ENCODE results near the gene PDPR.
"Not testable (repeated sequence)": the region's sequence is repeated elsewhere in the genome, so short reads cannot be mapped to it uniquely, and the experiment has no call there.

The PDPR gene

GRCh38 chr16:70128844-70129243 lies 14.7 kb downstream of the PDPR start:
- DNase-seq: not testable (repeated sequence)

DNA sequence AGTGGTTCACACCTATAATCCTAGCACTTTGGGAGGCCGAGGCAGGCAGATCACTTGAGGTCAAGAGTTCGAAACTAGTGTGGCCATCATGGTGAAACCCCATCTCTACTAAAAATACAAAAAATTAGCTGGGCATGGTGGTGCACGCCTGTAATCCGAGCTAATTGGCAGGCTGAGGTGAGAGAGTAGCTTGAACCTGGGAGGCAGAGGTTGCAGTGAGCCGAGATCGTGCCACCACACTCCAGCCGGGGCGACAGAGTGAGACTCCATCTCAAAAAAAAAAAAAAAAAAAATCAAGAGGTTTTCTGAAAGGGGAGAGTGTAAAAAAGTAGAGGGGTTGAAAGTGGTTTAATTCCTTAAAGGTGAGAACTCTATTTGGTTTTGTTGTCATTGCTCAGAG lies 21.7 kb downstream of the PDPR start:
- DNase-seq: not testable (repeated sequence)

DNA sequence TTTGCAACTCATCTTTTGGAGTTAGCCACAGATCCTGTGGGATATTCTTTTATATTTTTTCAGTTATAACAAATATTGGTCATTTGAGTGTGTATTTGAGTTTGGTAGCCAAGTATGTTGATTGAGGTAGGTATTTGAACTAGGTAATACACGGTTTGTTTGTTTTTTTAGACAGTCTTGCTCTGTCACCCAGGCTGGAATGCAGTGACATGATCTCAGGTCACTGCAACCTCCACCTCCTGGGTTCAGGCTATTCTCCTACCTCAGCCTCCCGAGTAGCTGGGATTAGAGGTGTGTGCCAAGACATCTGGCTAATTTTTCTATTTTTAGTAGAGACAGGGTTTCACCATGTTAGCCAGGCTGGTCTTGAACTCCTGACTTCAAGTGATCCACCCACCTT lies 22.5 kb downstream of the PDPR start:
- not testable (repeated sequence) for DNase-seq

GRCh38 chr16:70142739-70143138 lies 28.6 kb downstream of the PDPR start:
- not testable (repeated sequence) for DNase-seq

DNA sequence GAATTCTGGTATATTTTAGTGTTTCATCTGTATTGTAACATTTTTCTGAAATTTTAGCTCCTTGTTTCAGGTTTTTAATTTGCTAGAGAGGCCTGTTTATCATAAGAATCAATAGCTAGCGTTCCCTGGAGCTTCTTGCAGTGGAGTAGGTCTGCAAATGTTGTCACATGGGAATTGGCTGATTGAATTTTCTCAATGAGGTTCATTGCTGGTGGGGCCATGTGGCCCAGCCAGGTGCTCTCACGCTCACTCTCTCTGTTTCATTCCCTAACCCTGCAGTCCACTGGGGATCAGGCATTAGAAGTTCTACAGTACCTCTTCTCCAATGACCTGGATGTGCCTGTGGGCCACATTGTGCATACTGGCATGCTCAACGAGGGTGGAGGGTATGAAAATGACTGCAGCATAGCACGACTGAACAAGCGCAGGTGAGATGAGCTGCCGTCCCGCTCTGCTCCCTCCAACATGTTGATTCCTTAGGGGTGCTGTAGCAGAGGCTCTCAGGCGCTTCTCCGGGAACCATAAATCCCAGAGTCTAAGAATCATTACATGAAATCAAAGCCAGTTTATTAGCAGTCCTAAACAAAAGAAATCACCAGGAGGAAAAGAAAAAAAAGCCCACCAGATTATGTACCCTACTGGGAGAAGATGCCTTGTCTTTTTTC lies 29.2 kb downstream of the PDPR start:
- DNase-seq: not testable (repeated sequence)

DNA sequence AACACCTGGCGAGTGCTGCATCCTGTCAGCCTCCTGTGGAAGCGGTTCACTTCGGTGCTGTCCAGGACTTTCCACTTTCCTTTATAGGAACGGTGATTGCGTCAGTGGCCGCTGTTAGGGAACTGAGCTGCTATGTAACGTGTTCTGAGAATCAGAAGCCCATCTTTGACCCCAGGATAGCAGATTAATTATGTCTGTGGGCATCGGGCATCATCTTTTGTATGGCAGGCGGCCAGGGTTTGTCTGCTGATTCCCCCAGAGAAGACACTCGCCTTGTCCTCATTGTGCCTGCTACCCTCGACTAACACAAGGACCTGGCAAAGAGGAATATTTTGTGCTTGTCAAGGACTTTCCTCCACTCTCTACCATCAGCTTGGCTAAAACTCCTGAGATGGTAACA lies 33.7 kb downstream of the PDPR start:
- DNase-seq: not testable (repeated sequence)

- not testable (repeated sequence) for DNase-seq
These were observed 34.3 kb downstream of the PDPR start for GRCh38 chr16:70148453-70148852.

DNA sequence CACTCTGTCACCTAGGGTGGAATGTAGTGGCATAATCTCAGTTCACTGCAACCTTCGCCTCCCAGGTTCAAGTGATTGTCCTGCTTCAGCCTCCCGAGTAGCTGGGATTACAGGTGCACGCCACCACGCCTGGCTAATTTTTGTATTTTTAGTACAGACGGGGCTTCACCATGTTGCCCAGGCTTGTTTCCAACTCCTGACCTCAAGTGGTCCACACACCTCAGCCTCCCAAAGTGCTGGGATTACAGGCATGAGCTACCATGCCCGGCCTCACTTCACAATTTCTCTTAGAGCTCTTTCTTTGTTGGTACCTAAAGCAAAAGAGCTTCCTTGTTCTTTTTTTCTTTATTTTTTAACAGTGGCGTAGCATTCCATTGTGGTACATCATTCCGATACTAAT lies 35.2 kb downstream of the PDPR start:
- not testable (repeated sequence) for DNase-seq

GRCh38 chr16:70151391-70151790 lies 37.3 kb downstream of the PDPR start:
- no peak for DNase-seq

GRCh38 chr16:70151941-70152509 lies 37.9 kb downstream of the PDPR start:
- no peak for DNase-seq

DNA sequence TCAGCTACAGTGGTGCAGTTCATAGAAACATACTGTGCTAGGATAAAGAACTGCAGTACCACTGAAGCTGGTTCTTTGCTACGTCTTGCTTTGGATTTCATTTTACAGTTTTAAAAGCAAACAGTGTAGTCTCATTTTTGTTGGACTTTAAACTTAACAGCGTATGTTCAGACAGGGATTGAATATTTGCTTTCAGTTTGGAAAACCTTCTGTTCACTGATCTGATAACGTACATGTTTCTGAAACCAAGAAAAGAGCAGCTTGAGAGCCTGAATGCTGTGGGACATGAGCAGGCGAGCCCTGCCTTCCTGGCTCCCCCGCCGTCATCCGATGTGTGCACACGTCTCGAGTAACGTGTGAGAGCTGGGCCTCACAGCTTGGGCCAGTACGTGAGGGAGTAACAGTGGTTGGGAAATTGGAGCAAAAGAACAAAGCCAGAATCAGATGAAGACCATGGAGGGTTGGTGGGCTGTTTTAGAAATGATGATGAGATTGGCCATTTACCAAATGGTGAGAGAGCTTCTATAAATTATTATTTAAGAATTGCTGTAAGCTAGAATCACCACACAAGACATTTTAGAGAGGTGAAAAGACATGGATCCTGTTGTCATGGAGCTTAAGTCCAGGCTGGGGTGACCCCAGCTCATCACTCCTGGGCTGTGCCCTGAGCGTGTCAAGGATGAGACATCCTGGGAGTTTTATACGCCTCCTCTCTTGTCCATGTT lies 38.6 kb downstream of the PDPR start:
- no peak for DNase-seq

- DNase-seq: not testable (repeated sequence)
These were observed 40.6 kb downstream of the PDPR start for GRCh38 chr16:70154736-70155135.

DNA sequence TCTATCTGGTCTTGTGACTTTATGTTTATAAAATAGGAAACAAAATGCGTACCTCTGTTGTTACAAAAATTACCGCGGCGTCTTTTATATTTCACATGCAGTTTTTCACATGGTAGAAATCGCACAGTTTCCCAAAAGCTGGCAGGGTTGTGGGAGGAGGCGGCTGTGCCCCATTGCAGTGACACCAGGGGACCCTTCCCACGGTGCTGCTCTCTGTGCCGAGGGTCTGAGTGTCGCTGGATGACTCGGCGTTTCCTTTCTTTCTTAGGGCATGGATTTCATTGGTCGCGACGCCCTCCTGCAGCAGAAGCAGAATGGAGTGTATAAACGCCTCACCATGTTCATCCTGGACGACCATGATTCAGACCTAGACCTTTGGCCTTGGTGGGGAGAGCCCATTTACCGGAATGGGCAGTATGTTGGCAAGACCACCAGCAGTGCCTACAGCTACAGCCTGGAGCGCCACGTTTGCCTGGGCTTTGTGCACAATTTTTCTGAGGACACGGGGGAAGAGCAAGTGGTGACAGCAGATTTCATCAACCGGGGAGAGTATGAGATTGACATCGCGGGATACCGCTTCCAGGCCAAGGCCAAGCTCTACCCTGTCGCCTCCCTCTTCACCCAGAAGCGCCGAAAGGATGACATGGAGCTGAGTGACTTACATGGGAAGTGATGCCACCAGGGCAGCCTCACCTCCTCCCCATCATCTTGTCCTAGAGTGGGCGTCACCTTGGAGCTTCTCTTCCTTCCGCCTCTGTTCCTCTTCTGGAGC lies 42.3 kb downstream of the PDPR start:
- no peak for DNase-seq

DNA sequence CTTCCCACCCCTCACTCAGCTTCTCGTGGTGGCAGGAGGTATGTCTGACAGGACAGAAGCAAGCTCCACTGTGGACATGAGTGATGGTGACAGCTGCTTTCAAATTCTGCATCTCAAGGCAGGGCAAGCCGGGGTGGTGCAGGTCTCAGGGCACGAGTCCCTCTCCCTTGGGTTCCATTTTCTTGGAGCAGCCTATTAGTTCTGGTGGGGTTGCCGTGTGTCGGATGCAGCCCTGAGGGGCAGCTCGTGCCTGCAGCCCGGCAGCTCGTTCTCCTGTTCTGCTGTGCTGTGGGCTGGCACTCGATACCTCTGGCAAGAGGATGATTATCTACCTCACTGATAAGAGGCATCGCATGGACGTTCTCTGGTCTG lies 43.0 kb downstream of the PDPR start:
- no peak for DNase-seq

DNA sequence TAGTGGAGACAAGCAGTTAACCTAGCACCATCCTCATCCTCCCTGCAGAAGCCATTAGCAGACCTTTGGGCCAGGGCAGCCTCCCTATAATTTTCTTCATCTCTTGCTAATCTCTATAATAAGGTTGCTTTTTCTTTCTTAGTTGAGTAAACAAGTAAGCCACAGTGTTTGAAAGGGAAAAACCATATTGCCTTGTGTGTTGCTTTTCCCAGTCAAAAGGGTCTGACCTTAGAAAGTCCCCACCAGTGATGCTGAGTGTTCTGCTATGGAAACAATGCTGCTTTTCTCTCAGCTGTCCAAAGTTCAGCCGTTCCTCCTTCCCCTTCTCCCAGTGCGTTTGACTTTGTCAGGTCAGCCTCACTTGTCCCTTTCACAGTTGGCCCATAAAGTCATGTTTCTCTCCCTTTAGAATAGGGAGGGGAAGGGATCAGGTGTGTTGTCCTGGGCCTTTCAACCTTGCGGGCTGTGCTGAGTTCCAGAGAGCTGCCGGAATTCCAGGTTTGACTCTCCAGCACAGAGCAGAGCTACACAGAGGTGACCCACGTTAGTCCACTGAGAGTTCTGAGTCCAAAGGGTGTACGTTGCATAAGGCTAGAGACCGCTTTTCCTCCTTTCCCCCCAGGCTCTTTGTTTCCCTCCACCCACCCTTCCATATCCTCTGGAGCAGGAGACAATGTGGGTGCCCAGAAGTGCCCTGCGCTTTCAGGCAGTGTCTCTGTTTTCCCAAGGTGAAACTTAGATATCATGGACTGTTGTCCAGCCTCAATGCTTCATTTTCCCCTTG lies 43.5 kb downstream of the PDPR start:
- DNase-seq: no peak

DNA sequence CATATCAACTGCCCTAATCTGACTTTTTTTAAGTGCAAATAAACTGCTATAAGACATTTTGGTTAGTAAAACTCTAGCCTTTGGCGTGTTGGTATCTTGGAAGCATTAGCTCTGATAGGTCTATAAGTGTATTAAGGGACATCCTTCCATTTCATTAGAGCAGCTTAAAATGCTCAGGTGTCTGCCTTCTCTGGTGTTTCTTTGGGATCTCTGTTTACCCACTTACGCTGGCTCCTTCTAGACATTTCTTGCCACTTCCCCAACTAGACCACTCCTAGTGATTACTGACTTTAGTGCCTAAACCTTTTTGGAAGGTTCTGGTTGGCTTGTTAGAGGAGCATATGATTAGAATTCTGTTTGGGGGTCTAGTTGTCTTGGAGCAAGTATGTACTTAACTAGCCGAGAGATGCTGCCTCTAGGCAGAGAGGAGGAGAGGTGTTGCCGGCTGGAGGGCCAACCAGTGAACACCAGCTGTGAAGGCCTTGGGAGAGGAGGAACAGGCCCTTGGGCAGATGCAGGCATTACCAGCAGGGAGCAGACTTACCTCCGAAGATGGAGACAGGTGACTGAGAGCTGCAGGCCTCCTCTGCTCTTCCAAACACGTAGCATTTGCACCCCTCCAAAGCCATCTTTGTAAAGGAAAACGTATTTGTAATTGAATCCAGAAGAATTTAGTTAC lies 44.3 kb downstream of the PDPR start:
- DNase-seq: no peak

GRCh38 chr16:70159355-70160348 lies 45.5 kb downstream of the PDPR start:
- DNase-seq: no peak

GRCh38 chr16:70160388-70160787 lies 46.3 kb downstream of the PDPR start:
- no peak for DNase-seq

- DNase-seq: no peak
These were observed 46.7 kb downstream of the PDPR start for GRCh38 chr16:70160821-70161220.

- no peak for DNase-seq
These were observed 47.2 kb downstream of the PDPR start for GRCh38 chr16:70161350-70161749.

DNA sequence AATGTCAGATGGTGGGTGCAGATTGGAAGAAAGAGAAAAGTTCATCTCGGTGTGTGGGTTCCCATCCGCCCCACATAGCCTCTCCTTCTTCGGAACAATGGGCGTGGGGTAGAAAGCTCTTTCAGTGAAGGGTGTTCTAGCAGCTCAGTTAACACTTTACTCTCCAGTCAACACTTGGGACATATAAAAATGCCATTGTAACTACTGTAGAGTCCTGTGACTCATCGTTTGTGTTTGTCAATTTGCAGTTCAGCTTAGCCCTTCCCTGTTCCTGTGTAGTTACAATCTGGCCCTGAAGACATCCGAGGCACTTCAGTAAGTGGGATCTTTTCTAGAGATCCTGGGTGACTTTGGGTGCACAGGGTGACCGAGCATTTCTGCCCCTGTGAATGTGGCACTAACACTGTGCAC lies 47.9 kb downstream of the PDPR start:
- no peak for DNase-seq

Data from T-helper 1 cell (primary cell).